Smooth muscle cell (in vitro differentiated cells): ENCODE results near the gene PARP12. TPM values are rescaled to one million over a fixed set of nuclear protein-coding genes. Genes with fewer than 3 reads are reported as not detected.

ENCODE experiments used
- DNase-seq: peaks from one replicate; lab custom pipeline; 2025; ENCODE audit not compliant: unreplicated experiment; lab: John Stamatoyannopoulos, UW
- H2AFZ ChIP-seq: fragments of 200-600 bp; sonication (generic); 2 replicates; pipeline ENCODE4 v1.6.0; 2016; ENCODE audit warnings: antibody characterized with exemption, low read depth, mild to moderate bottlenecking
- H3F3A ChIP-seq: fragments of 200-600 bp; sonication (generic); 2 replicates; pipeline ENCODE4 v1.6.0; 2017; ENCODE audit warnings: antibody characterized with exemption, low read depth
- H3K27ac ChIP-seq: fragments of 200-600 bp; sonication (generic); 2 replicates; pipeline ENCODE4 v1.5.1; 2016; ENCODE audit warnings: low read depth, mild to moderate bottlenecking
- H3K27me3 ChIP-seq: fragments of 200-600 bp; sonication (generic); 2 replicates; pipeline ENCODE4 v1.6.1; 2016; ENCODE audit warnings: low read depth, mild to moderate bottlenecking
- H3K36me3 ChIP-seq: fragments of 200-600 bp; sonication (generic); 2 replicates; pipeline ENCODE4 v1.5.1; 2016; ENCODE audit warnings: low read depth
- H3K4me1 ChIP-seq: fragments of 200-600 bp; sonication (generic); 2 replicates; pipeline ENCODE4 v1.5.1; 2016; ENCODE audit warnings: low read depth
- H3K4me2 ChIP-seq: fragments of 200-600 bp; sonication (generic); 2 replicates; pipeline ENCODE4 v1.6.0; 2016; ENCODE audit warnings: mild to moderate bottlenecking
- H3K4me3 ChIP-seq: fragments of 200-600 bp; sonication (generic); 2 replicates; pipeline ENCODE4 v1.5.1; 2016; ENCODE audit warnings: mild to moderate bottlenecking
- H3K79me2 ChIP-seq: fragments of 200-600 bp; sonication (generic); 2 replicates; pipeline ENCODE4 v1.6.0; 2016; ENCODE audit warnings: low read depth, mild to moderate bottlenecking
- H3K9ac ChIP-seq: fragments of 200-600 bp; sonication (generic); 2 replicates; pipeline ENCODE4 v1.6.0; 2016; ENCODE audit warnings: low read depth
- H3K9me3 ChIP-seq: fragments of 200-600 bp; sonication (generic); replicated peaks from 2 replicates; pipeline ENCODE4 v1.5.1; 2016; ENCODE audit warnings: low read depth
- H4K20me1 ChIP-seq: fragments of 200-600 bp; sonication (generic); 2 replicates; pipeline ENCODE4 v1.6.0; 2016; ENCODE audit warnings: low read depth
- WGBS: methylation state at CpG from one replicate; pipeline ENCODE4 v1.1.7; 2016; ENCODE audit warnings: low lambda C conversion rate; 5-methylcytosine and 5-hydroxymethylcytosine counted together
- polyA plus RNA-seq: library from polyadenylated mRNA; unstranded; fragments of >200 nt; fragmentation: Nextera tagmentation; extraction: Ambion mirVana; gene quantifications from 2 replicates; pipeline ENCODE4 v1.2.1, GENCODE V29; 2016
- total RNA-seq: library from RNA; depleted of rRNA; stranded (reverse); fragments of >200 nt; gene quantifications from 2 replicates; pipeline ENCODE4 v1.2.3, GENCODE V29; 2014
- TF ChIP-seq, protein P1 (sequence below): fragments of 200-600 bp; sonication (generic); IDR thresholded peaks from 2 replicates; pipeline ENCODE4 v1.5.1; 2017; ENCODE audit warnings: borderline replicate concordance, mild to moderate bottlenecking, antibody characterized with exemption; ENCODE audit not compliant: insufficient read depth, poor library complexity, severe bottlenecking

Gene PARP12
- total and polyA plus RNA-seq, 2 experiments from 2014 or later, result 1.4 to 2.4 TPM

DNA sequence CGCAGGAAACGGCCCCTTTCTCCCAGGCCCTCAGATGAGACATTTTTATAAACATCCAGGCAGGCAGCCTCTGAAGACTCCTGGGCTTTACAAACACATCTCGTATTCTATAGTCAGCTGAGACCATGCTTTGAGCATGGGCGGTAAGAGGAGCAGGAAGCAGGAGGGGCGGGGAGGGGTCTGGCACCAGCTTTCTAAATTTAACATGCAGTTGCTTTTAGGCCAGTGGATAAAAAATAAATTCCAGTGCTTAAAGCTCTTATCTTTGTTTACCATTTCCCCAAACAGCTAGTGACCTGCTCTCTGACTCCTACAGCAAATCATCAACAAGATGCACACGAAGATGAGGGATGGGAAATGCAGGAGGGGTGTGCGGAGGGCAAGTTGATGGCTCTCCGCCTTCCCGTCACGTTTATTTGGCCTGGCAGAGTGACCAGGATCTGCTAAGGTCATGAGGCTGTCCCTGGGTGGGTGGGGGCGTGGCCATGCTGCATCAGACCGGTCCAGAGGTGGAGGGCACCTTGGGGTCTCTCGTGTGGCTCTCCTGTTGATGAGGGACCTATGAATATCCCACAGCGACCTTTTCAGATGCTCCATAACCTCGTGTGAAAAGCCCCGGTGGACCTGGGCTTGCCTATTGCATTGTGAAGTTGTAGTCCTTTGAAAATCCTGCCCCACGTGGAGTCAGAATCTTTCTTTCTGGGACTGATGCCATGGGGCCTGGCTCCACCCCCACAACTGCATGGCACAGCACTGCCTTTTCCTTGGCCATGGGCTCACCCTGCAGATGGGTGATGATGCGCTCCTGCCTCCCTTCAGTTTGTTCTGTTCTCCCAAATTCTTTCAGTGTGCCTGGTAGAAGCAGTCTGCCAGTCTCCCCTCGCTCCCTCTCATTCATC lies 67.5 kb downstream of the PARP12 start:
- DNase-seq, result no peak
- no peak overlapping the region for H2AFZ ChIP-seq
- peaks cover 4% of the 10 kb centered on the region for H3K4me1 ChIP-seq
- no peaks in the 10 kb centered on the region for H3F3A ChIP-seq
- no peak overlapping the region for H3K4me2 ChIP-seq
- H3K27me3 ChIP-seq, result no peaks in the 10 kb centered on the region
- no peaks in the 10 kb centered on the region for H3K36me3 ChIP-seq
- H3K4me3 ChIP-seq, result no peak overlapping the region
- no peak overlapping the region for H3K27ac ChIP-seq
- H3K9ac ChIP-seq, result no peak overlapping the region
- 62% methylated on average over 19 of the region's 19 CpGs for WGBS
- H3K9me3 ChIP-seq, result no peaks in the 10 kb centered on the region
- no peaks in the 10 kb centered on the region for H3K79me2 ChIP-seq
- H4K20me1 ChIP-seq, result no peaks in the 10 kb centered on the region
- TF ChIP-seq, protein P1, sequence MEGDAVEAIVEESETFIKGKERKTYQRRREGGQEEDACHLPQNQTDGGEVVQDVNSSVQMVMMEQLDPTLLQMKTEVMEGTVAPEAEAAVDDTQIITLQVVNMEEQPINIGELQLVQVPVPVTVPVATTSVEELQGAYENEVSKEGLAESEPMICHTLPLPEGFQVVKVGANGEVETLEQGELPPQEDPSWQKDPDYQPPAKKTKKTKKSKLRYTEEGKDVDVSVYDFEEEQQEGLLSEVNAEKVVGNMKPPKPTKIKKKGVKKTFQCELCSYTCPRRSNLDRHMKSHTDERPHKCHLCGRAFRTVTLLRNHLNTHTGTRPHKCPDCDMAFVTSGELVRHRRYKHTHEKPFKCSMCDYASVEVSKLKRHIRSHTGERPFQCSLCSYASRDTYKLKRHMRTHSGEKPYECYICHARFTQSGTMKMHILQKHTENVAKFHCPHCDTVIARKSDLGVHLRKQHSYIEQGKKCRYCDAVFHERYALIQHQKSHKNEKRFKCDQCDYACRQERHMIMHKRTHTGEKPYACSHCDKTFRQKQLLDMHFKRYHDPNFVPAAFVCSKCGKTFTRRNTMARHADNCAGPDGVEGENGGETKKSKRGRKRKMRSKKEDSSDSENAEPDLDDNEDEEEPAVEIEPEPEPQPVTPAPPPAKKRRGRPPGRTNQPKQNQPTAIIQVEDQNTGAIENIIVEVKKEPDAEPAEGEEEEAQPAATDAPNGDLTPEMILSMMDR, result no peak

DNA sequence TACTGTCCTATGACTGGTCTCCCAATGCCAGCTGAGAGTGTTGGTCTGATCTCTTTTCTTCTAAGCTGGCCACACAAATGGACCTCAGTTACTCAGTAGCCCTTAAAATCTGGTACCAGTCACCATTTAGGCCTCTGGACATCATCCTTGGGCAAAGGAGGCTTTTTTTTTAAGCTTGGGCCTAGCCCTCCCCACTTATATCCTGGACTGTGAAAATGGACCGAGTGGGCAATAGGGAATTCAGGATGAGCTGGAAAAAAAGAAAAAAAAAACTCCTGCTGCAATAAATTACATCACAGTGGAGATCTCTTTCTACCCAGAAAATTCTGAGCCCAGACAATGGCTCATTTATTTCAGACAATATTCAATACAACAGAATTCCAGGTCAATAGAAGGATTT lies 68.4 kb downstream of the PARP12 start:
- Histone ChIP-seq H3K4me1 (peaks cover 4% of the 10 kb centered on the region), H3K36me3 (no peaks in the 10 kb centered on the region), H3K9me3 (no peaks in the 10 kb centered on the region), H3K4me2 (no peak overlapping the region), H4K20me1 (no peaks in the 10 kb centered on the region), H2AFZ (no peak overlapping the region), H3K4me3 (no peak overlapping the region), H3K9ac (no peak overlapping the region), H3K27ac (no peak overlapping the region), H3K79me2 (no peaks in the 10 kb centered on the region), H3F3A (no peaks in the 10 kb centered on the region), H3K27me3 (no peaks in the 10 kb centered on the region)
- 91% methylated on average over 1 of the region's 1 CpG for WGBS
- TF ChIP-seq, protein P1, result no peak
- no peak for DNase-seq

DNA sequence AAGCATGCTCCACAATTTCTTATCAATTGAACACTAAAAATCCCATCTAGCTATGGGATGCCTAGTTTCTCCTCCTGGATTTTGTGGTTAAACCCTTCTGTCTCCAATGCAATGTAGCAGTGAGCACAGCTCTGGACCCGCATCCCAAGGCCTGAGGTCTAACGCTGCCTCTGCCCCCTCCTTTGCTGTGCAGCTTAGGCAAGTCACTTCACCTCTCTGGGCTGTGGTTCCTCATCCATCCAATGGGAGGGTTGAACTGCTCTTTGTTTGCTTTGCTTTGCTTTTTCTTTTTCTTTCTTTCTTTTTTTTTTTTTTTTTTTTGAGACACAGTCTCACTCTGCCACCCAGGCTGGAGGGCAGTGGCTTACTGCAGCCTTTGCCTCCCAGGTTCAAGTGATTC lies 69.2 kb downstream of the PARP12 start:
- Histone ChIP-seq H3K4me2 (no peak overlapping the region), H3K9me3 (no peaks in the 10 kb centered on the region), H3K9ac (no peak overlapping the region), H2AFZ (no peak overlapping the region), H3K4me3 (no peak overlapping the region), H3K36me3 (no peaks in the 10 kb centered on the region), H3K27me3 (no peaks in the 10 kb centered on the region), H3K4me1 (peaks cover 4% of the 10 kb centered on the region), H3K27ac (no peak overlapping the region), H4K20me1 (no peaks in the 10 kb centered on the region), H3F3A (no peaks in the 10 kb centered on the region), H3K79me2 (no peaks in the 10 kb centered on the region)
- TF ChIP-seq, protein P1, result no peak
- 98% methylated on average over 2 of the region's 2 CpGs for WGBS
- no peak for DNase-seq
